SK-N-MC (cell line): Measurements from ENCODE around the gene BRINP1.

ENCODE experiments used
- DNase-seq: peaks from one replicate; pipeline ENCODE4 v3.0.0-alpha.2; 2011; ENCODE audit warnings: low read depth, low spot score
- H3K27ac ChIP-seq: fragments of 200-600 bp; sonication (generic); 2 replicates; pipeline ENCODE4 v1.5.1; 2016; ENCODE audit warnings: mixed run types
- H3K36me3 ChIP-seq: fragments of 200-600 bp; sonication (generic); 2 replicates; pipeline ENCODE4 v1.6.1; 2017; ENCODE audit warnings: antibody characterized with exemption, low read length, mixed read lengths; ENCODE audit not compliant: insufficient read depth
- H3K4me3 ChIP-seq: fragments of 200-600 bp; sonication (generic); 2 replicates; pipeline ENCODE4 v1.5.1; 2016
- H3K9ac ChIP-seq: fragments of 200-600 bp; sonication (generic); 2 replicates; pipeline ENCODE4 v1.8.0; 2017; ENCODE audit warnings: mixed run types, mixed read lengths; ENCODE audit not compliant: insufficient read length
- H3K9me3 ChIP-seq: fragments of 200-600 bp; sonication (generic); 2 replicates; pipeline ENCODE4 v1.6.1; 2017; ENCODE audit warnings: low read depth, mild to moderate bottlenecking, antibody characterized with exemption, low read length, moderate library complexity, mixed read lengths
- EZH2 ChIP-seq: fragments of 200-600 bp; sonication (generic); IDR thresholded peaks from one replicate; pipeline ENCODE4 v1.6.1; 2017; ENCODE audit warnings: antibody characterized with exemption
- FOXP2 ChIP-seq: optimal IDR thresholded peaks from 2 replicates; pipeline ENCODE3; 2011; ENCODE audit warnings: mild to moderate bottlenecking, moderate library complexity; ENCODE audit not compliant: insufficient read depth; ENCODE audit errors: extremely low read length, control extremely low read depth
- POLR2AphosphoS5 ChIP-seq: IDR thresholded peaks from 2 replicates; pipeline ENCODE4 v1.6.1; 2012; ENCODE audit warnings: mild to moderate bottlenecking, low read depth, low read length, borderline replicate concordance

The BRINP1 gene

GRCh38 chr9:119318371-119318770 is 50.9 kb downstream of the BRINP1 start:
- H3K27ac ChIP-seq: no peak overlapping the region
- DNase-seq: no peak
- TF ChIP-seq FOXP2 (no peak), EZH2 (no peak), POLR2AphosphoS5 (no peak)
- no peak overlapping the region for H3K9ac ChIP-seq
- no peak overlapping the region for H3K4me3 ChIP-seq
- H3K36me3 ChIP-seq: no peaks in the 10 kb centered on the region
- H3K9me3 ChIP-seq: no peaks in the 10 kb centered on the region

GRCh38 chr9:119313846-119314245 is 55.4 kb downstream of the BRINP1 start:
- DNase-seq: no peak
- H3K9ac ChIP-seq: no peak overlapping the region
- no peak overlapping the region for H3K27ac ChIP-seq
- H3K36me3 ChIP-seq: peaks cover 8% of the 10 kb centered on the region; the same call in 1 of the 2 replicates
- no peaks in the 10 kb centered on the region for H3K9me3 ChIP-seq
- TF ChIP-seq EZH2: no peak
- no peak overlapping the region for H3K4me3 ChIP-seq

GRCh38 chr9:119310741-119311140 is 58.5 kb downstream of the BRINP1 start:
- DNase-seq: no peak

GRCh38 chr9:119307471-119307870 is 61.8 kb downstream of the BRINP1 start:
- no peak for TF ChIP-seq POLR2AphosphoS5
- TF ChIP-seq FOXP2: no peak
- TF ChIP-seq EZH2: no peak
- H3K27ac ChIP-seq: no peak overlapping the region
- H3K36me3 ChIP-seq: peaks cover 5% of the 10 kb centered on the region; the same call in 1 of the 2 replicates
- H3K9me3 ChIP-seq: no peaks in the 10 kb centered on the region
- H3K4me3 ChIP-seq: no peak overlapping the region
- no peak for DNase-seq
- H3K9ac ChIP-seq: no peak overlapping the region

More at GRCh38 chr9:119310741-119311140, 58.5 kb downstream of the BRINP1 start:
- no peaks in the 10 kb centered on the region for H3K9me3 ChIP-seq
- no peak overlapping the region for H3K9ac ChIP-seq
- no peak overlapping the region for H3K4me3 ChIP-seq
- no peak for TF ChIP-seq EZH2
- TF ChIP-seq POLR2AphosphoS5: no peak
- TF ChIP-seq FOXP2: no peak
- peaks cover 8% of the 10 kb centered on the region; the same call in 1 of the 2 replicates for H3K36me3 ChIP-seq
- no peak overlapping the region for H3K27ac ChIP-seq

- no peak overlapping the region for H3K27ac ChIP-seq
- no peak for DNase-seq
- no peaks in the 10 kb centered on the region for H3K36me3 ChIP-seq
- no peak overlapping the region for H3K4me3 ChIP-seq
- H3K9ac ChIP-seq: no peak overlapping the region
- H3K9me3 ChIP-seq: no peaks in the 10 kb centered on the region
- TF ChIP-seq EZH2 (no peak), FOXP2 (no peak), POLR2AphosphoS5 (no peak)
These were observed 64.7 kb downstream of the BRINP1 start for GRCh38 chr9:119304555-119304954.

GRCh38 chr9:119302988-119303698 is 66.1 kb downstream of the BRINP1 start:
- Histone ChIP-seq H3K9ac (no peak overlapping the region), H3K36me3 (no peaks in the 10 kb centered on the region), H3K27ac (no peak overlapping the region), H3K4me3 (no peak overlapping the region), H3K9me3 (no peaks in the 10 kb centered on the region)
- no peak for TF ChIP-seq EZH2
- TF ChIP-seq FOXP2: no peak
- no peak for TF ChIP-seq POLR2AphosphoS5
- DNase-seq: no peak

- Histone ChIP-seq H3K36me3 (no peaks in the 10 kb centered on the region), H3K9ac (no peak overlapping the region), H3K9me3 (no peaks in the 10 kb centered on the region), H3K4me3 (no peak overlapping the region), H3K27ac (no peak overlapping the region)
- no peak for TF ChIP-seq POLR2AphosphoS5
- TF ChIP-seq FOXP2: no peak
- no peak for TF ChIP-seq EZH2
- no peak for DNase-seq
These were observed 71.0 kb downstream of the BRINP1 start for GRCh38 chr9:119298076-119298853.

GRCh38 chr9:119291554-119291953 is 77.7 kb downstream of the BRINP1 start:
- Histone ChIP-seq H3K9me3 (no peaks in the 10 kb centered on the region), H3K4me3 (no peak overlapping the region), H3K9ac (no peak overlapping the region), H3K36me3 (no peaks in the 10 kb centered on the region), H3K27ac (no peak overlapping the region)
- TF ChIP-seq FOXP2 (no peak), POLR2AphosphoS5 (no peak), EZH2 (no peak)
- no peak for DNase-seq
